Astrocyte (in vitro differentiated cells and primary cell): ENCODE results near the gene LY9.

ENCODE experiments used
- EZH2 ChIP-seq: IDR thresholded peaks from 2 replicates; pipeline ENCODE4 v1.6.1; 2012; ENCODE audit warnings: mild to moderate bottlenecking, low read length, inconsistent platforms; ENCODE audit not compliant: insufficient read depth
- TF ChIP-seq, protein P1 (sequence below): IDR thresholded peaks from 2 replicates; pipeline ENCODE4 v1.5.1; 2011; ENCODE audit warnings: low read depth, mild to moderate bottlenecking, inconsistent platforms, low read length, moderate library complexity; ENCODE audit not compliant: insufficient read depth

DNA sequence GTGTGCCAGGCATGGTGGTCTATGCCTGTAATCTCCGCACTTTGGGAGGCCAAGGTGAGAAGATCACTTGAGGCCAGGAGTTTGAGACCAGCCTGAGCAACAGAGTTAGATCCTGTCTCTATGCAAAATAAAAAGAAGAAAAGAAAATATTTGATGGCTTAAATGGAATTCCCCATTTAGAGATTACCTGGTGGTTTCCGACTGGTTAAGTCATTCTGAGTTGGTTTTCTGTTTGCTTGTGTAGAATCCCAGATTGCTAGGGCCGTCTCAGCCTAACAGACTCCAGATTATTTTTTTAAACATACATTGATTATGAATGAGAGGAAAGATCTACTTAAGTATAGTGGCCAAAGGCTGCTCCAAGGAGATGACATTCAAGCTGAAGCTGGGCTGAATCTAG is 22.9 kb upstream of the LY9 start:
- TF ChIP-seq, protein P1, sequence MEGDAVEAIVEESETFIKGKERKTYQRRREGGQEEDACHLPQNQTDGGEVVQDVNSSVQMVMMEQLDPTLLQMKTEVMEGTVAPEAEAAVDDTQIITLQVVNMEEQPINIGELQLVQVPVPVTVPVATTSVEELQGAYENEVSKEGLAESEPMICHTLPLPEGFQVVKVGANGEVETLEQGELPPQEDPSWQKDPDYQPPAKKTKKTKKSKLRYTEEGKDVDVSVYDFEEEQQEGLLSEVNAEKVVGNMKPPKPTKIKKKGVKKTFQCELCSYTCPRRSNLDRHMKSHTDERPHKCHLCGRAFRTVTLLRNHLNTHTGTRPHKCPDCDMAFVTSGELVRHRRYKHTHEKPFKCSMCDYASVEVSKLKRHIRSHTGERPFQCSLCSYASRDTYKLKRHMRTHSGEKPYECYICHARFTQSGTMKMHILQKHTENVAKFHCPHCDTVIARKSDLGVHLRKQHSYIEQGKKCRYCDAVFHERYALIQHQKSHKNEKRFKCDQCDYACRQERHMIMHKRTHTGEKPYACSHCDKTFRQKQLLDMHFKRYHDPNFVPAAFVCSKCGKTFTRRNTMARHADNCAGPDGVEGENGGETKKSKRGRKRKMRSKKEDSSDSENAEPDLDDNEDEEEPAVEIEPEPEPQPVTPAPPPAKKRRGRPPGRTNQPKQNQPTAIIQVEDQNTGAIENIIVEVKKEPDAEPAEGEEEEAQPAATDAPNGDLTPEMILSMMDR, result no peak
- TF ChIP-seq EZH2, result no peak
